Osteoblast (primary cell): ENCODE measurements around the gene SEMA3F. TPM values are rescaled to one million over a fixed set of nuclear protein-coding genes. Genes with fewer than 3 reads are reported as not detected.

Source experiments
- DNase-seq: peaks from one replicate; pipeline ENCODE4 v3.0.0; 2011; ENCODE audit warnings: low spot score, mixed read lengths; ENCODE audit not compliant: insufficient read length; ENCODE audit errors: missing footprints
- H2AFZ ChIP-seq: 2 replicates; pipeline ENCODE4 v1.6.0; 2011; ENCODE audit warnings: mild to moderate bottlenecking, low read length
- H3K27ac ChIP-seq: 2 replicates; pipeline ENCODE4 v1.5.1; 2011; ENCODE audit warnings: mild to moderate bottlenecking, low read depth, low read length, moderate library complexity
- H3K27me3 ChIP-seq: 2 replicates; pipeline ENCODE4 v1.6.0; 2012; ENCODE audit warnings: mild to moderate bottlenecking, control low read depth, inconsistent platforms, low read length, moderate library complexity; ENCODE audit not compliant: insufficient read depth
- H3K36me3 ChIP-seq: 2 replicates; pipeline ENCODE4 v1.5.1; 2011; ENCODE audit warnings: mild to moderate bottlenecking, low read length, control low read depth, moderate library complexity; ENCODE audit not compliant: insufficient read depth
- H3K4me1 ChIP-seq: 2 replicates; pipeline ENCODE4 v1.5.1; 2011; ENCODE audit warnings: mild to moderate bottlenecking, low read length, control low read depth, moderate library complexity; ENCODE audit not compliant: insufficient read depth
- H3K4me2 ChIP-seq: 2 replicates; pipeline ENCODE4 v1.6.0; 2011; ENCODE audit warnings: mild to moderate bottlenecking, low read length; ENCODE audit not compliant: insufficient read depth
- H3K4me3 ChIP-seq: fragments of 200-600 bp; sonication (generic); 3 replicates; pipeline ENCODE4 v1.5.1; 2012; ENCODE audit warnings: mild to moderate bottlenecking, low read length, inconsistent platforms; ENCODE audit not compliant: insufficient read depth
- H3K79me2 ChIP-seq: 2 replicates; pipeline ENCODE4 v1.6.0; 2012; ENCODE audit warnings: mild to moderate bottlenecking, low read length, control low read depth, inconsistent platforms; ENCODE audit not compliant: insufficient read depth
- H3K9me3 ChIP-seq: 2 replicates; pipeline ENCODE4 v1.5.1; 2011; ENCODE audit warnings: low read depth, low read length, control low read depth
- H4K20me1 ChIP-seq: 2 replicates; pipeline ENCODE4 v1.6.0; 2012; ENCODE audit warnings: mild to moderate bottlenecking, low read length, control low read depth; ENCODE audit not compliant: insufficient read depth
- total RNA-seq: library from RNA; depleted of rRNA; stranded (reverse); fragments of >200 nt; gene quantifications from 2 replicates; pipeline ENCODE4 v1.2.3, GENCODE V29; 2012
- TF ChIP-seq, protein P1 (sequence below): IDR thresholded peaks from 2 replicates; pipeline ENCODE4 v1.5.1; 2011; ENCODE audit warnings: mild to moderate bottlenecking, low read depth, low read length, moderate library complexity; ENCODE audit errors: extremely low read depth

The SEMA3F gene
- total RNA-seq, 1 donor = 5.1 TPM

DNA sequence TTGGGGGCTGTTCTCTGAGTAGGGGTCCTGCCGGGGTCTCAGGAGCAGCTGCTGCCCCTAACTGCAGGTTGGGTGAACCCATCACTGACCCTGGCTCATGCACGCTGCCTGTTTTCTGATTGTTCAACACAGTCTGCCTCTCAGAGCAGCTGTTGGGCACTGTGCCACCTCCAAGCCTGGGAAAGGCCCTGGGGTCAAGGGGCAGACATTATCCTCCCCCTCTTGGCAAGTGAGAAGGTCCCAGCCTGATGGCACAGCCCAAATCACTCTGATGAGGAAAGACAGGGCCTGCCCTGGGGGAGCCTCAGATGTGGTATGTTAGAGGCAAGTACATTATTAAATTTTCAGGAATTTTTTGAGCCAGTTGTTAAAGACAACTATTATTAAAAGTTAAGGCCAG, 22.2 kb downstream of the SEMA3F start:
- no peak overlapping the region for H3K4me2 ChIP-seq
- DNase-seq = no peak
- TF ChIP-seq, protein P1, sequence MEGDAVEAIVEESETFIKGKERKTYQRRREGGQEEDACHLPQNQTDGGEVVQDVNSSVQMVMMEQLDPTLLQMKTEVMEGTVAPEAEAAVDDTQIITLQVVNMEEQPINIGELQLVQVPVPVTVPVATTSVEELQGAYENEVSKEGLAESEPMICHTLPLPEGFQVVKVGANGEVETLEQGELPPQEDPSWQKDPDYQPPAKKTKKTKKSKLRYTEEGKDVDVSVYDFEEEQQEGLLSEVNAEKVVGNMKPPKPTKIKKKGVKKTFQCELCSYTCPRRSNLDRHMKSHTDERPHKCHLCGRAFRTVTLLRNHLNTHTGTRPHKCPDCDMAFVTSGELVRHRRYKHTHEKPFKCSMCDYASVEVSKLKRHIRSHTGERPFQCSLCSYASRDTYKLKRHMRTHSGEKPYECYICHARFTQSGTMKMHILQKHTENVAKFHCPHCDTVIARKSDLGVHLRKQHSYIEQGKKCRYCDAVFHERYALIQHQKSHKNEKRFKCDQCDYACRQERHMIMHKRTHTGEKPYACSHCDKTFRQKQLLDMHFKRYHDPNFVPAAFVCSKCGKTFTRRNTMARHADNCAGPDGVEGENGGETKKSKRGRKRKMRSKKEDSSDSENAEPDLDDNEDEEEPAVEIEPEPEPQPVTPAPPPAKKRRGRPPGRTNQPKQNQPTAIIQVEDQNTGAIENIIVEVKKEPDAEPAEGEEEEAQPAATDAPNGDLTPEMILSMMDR = no peak
- no peak overlapping the region for H3K4me3 ChIP-seq
- no peaks in the 10 kb centered on the region for H3K27me3 ChIP-seq
- no peaks in the 10 kb centered on the region for H3K79me2 ChIP-seq
- H3K27ac ChIP-seq = no peak overlapping the region
- H3K4me1 ChIP-seq = no peaks in the 10 kb centered on the region
- H4K20me1 ChIP-seq = no peaks in the 10 kb centered on the region
- no peaks in the 10 kb centered on the region for H3K9me3 ChIP-seq
- H3K36me3 ChIP-seq = peaks cover 5% of the 10 kb centered on the region
- H2AFZ ChIP-seq = no peak overlapping the region

DNA sequence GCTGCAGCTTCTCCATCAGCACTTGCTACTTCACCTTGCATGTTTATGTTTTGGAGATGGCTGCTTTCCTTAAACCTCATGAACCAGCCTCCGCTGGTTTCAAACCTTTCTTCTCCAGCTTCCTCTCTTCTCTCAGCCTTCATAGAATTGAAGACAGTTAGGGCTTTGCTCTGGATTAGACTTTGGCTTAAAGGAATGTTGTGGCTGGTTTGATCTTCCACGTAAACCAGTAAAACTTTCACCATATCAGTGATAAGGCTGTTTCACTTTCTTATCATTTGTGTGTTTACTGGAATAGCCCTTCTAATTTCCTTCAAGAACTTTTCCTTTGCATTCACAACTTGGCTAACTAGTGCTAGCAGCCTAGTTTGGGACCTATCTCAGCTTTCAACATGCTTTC, 24.6 kb downstream of the SEMA3F start:
- H4K20me1 ChIP-seq = no peaks in the 10 kb centered on the region
- H3K4me2 ChIP-seq = no peak overlapping the region
- no peak overlapping the region for H2AFZ ChIP-seq
- H3K36me3 ChIP-seq = peaks cover 9% of the 10 kb centered on the region
- no peak overlapping the region for H3K27ac ChIP-seq
- TF ChIP-seq, protein P1 = no peak
- DNase-seq = no peak
- H3K27me3 ChIP-seq = no peaks in the 10 kb centered on the region
- H3K9me3 ChIP-seq = no peaks in the 10 kb centered on the region
- no peak overlapping the region for H3K4me3 ChIP-seq
- H3K79me2 ChIP-seq = no peaks in the 10 kb centered on the region
- no peaks in the 10 kb centered on the region for H3K4me1 ChIP-seq

DNA sequence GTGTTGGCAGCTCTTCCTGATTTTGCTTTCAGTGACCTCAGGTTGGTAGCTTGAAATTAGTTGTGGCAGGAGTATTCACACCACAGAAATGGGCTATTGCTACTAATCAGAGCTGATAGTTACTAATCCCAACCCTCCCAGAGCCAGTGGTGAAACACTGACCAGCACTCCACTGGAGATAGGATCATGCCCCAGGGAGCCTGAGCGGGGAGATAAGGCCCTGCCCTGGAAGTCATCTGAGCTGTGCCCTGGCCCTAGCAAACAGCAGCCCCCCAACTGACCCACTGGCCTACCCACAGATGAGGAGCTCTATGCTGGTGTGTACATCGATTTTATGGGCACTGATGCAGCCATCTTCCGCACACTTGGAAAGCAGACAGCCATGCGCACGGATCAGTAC, 26.9 kb downstream of the SEMA3F start:
- H3K27ac ChIP-seq = no peak overlapping the region
- no peak overlapping the region for H3K4me3 ChIP-seq
- H3K4me2 ChIP-seq = no peak overlapping the region
- TF ChIP-seq, protein P1 = no peak
- no peaks in the 10 kb centered on the region for H3K27me3 ChIP-seq
- H3K4me1 ChIP-seq = no peaks in the 10 kb centered on the region
- H2AFZ ChIP-seq = no peak overlapping the region
- H3K36me3 ChIP-seq = peaks cover 8% of the 10 kb centered on the region
- no peak for DNase-seq
- no peaks in the 10 kb centered on the region for H3K9me3 ChIP-seq
- no peaks in the 10 kb centered on the region for H3K79me2 ChIP-seq
- no peaks in the 10 kb centered on the region for H4K20me1 ChIP-seq

DNA sequence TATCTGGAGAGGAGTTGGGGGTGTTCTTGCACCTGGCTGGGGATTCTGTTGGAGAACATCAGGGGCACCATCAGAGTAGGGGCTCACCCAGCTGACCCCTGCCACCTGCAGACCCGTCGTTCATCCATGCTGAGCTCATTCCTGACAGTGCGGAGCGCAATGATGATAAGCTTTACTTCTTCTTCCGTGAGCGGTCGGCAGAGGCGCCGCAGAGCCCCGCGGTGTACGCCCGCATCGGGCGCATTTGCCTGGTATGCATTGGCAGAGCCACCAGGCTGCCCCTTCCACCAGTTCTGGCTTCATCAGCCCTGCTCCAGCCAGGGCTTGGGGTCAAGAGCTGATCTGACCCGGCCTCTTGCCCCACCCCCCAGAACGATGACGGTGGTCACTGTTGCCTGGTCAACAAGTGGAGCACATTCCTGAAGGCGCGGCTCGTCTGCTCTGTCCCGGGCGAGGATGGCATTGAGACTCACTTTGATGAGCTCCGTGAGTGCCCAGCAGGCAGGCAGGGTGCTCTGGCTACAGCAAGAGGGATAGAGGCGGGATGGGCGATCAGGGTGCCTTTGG, 27.5 kb downstream of the SEMA3F start:
- Histone ChIP-seq H3K27ac (no peak overlapping the region), H3K9me3 (no peaks in the 10 kb centered on the region), H2AFZ (no peak overlapping the region), H3K4me2 (no peak overlapping the region), H4K20me1 (no peaks in the 10 kb centered on the region), H3K79me2 (no peaks in the 10 kb centered on the region), H3K4me1 (no peaks in the 10 kb centered on the region), H3K27me3 (no peaks in the 10 kb centered on the region), H3K4me3 (no peak overlapping the region), H3K36me3 (peaks cover 4% of the 10 kb centered on the region)
- DNase-seq = no peak
- TF ChIP-seq, protein P1 = no peak
